Measurements from ENCODE around the gene PDCD11. TPM values are rescaled to one million over a fixed set of nuclear protein-coding genes. Genes with fewer than 3 reads are reported as not detected.

PDCD11 gene
- total and polyA plus RNA-seq, 2 of the 8 experiments (the other 6 are each of a cell fraction or from before 2014, with no cell fraction given) = 18.1 to 79.1 TPM

GRCh38 chr10:103396067-103396788, at the start of gene PDCD11, which contains the start of gene ATP5MK (continued):
- TF ChIP-seq RAD21 (IDR thresholded peaks at IDR 0.05 in 1 of 2, conservative IDR thresholded peaks at IDR 0.05 in 1 of 2; ENCODE audit: low read depth in 2 of 2, low read length in 2 of 2) = no peak
- peak; percentile 50 for TF ChIP-seq BACH1 (IDR thresholded peaks at IDR 0.05; ENCODE audit: low read length)
- TF ChIP-seq MAFK (IDR thresholded peaks at IDR 0.05; ENCODE audit: low read depth, low read length) = no peak
- TF ChIP-seq BCL11A (IDR thresholded peaks at IDR 0.05; ENCODE audit: low read depth in 2 of 2, low read length in 2 of 2) = no peak
- TF ChIP-seq KDM1A (IDR thresholded peaks at IDR 0.05; ENCODE audit: borderline replicate concordance, low read length) = no peak
- no peak for TF ChIP-seq RXRA (IDR thresholded peaks at IDR 0.05; ENCODE audit: insufficient read depth, low read depth, low read length)
- TF ChIP-seq, protein P1, sequence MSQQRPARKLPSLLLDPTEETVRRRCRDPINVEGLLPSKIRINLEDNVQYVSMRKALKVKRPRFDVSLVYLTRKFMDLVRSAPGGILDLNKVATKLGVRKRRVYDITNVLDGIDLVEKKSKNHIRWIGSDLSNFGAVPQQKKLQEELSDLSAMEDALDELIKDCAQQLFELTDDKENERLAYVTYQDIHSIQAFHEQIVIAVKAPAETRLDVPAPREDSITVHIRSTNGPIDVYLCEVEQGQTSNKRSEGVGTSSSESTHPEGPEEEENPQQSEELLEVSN (IDR thresholded peaks at IDR 0.05) = peak; percentile 76; the same call in 1 of the 2 replicates
- TF ChIP-seq POLR2A (IDR thresholded peaks at IDR 0.05; ENCODE audit: control extremely low read depth in 1 of 2, low read depth in 2 of 2, low read length in 2 of 2) = peak; percentile 66 to 81
- peak; percentile 95 for TF ChIP-seq GABPA (IDR thresholded peaks at IDR 0.05; ENCODE audit: borderline replicate concordance, insufficient read depth, low read length)
- no peak for TF ChIP-seq POU5F1 (IDR thresholded peaks at IDR 0.05; ENCODE audit: low read depth, low read length)
- no peak for TF ChIP-seq KDM5A (IDR thresholded peaks at IDR 0.05; ENCODE audit: low read length)
- peak; percentile 29; the same call in 1 of the 2 replicates for TF ChIP-seq CREB1 (IDR thresholded peaks at IDR 0.05)
- peak; percentile 65 for TF ChIP-seq CHD2 (IDR thresholded peaks at IDR 0.05; ENCODE audit: low read length)
- TF ChIP-seq EGR1 (IDR thresholded peaks at IDR 0.05; ENCODE audit: borderline replicate concordance, low read depth, low read length) = peak; percentile 99
- TF ChIP-seq SUZ12 (IDR thresholded peaks at IDR 0.05; ENCODE audit: low read length) = no peak
- TF ChIP-seq, protein P2, sequence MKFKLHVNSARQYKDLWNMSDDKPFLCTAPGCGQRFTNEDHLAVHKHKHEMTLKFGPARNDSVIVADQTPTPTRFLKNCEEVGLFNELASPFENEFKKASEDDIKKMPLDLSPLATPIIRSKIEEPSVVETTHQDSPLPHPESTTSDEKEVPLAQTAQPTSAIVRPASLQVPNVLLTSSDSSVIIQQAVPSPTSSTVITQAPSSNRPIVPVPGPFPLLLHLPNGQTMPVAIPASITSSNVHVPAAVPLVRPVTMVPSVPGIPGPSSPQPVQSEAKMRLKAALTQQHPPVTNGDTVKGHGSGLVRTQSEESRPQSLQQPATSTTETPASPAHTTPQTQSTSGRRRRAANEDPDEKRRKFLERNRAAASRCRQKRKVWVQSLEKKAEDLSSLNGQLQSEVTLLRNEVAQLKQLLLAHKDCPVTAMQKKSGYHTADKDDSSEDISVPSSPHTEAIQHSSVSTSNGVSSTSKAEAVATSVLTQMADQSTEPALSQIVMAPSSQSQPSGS (IDR thresholded peaks at IDR 0.05; ENCODE audit: low read length) = no peak
- TF ChIP-seq EZH2 (IDR thresholded peaks at IDR 0.05; ENCODE audit: low read depth, low read length, severe bottlenecking) = no peak
- no peak for TF ChIP-seq CHD1 (IDR thresholded peaks at IDR 0.05; ENCODE audit: low read depth, low read length)
- TF ChIP-seq HDAC2 (IDR thresholded peaks at IDR 0.05; ENCODE audit: borderline replicate concordance in 1 of 2, low read depth in 2 of 2, low read length in 2 of 2) = peak; percentile 17 to 95; a peak in 2 of 4 replicates
- TF ChIP-seq TEAD4 (IDR thresholded peaks at IDR 0.05; ENCODE audit: low read depth, low read length) = peak; percentile 54
- no peak for TF ChIP-seq CEBPB (IDR thresholded peaks at IDR 0.05; ENCODE audit: low read depth, low read length)
- no peak for TF ChIP-seq CTBP2 (IDR thresholded peaks at IDR 0.05; ENCODE audit: borderline replicate concordance, insufficient read depth, insufficient read length, low read length)
- TF ChIP-seq SP4 (IDR thresholded peaks at IDR 0.05; ENCODE audit: low read length) = no peak
